SK-N-SH (cell line): ENCODE results near the gene SIDT2.
"Not testable (repeated sequence)": the region's sequence is repeated elsewhere in the genome, so short reads cannot be mapped to it uniquely, and the experiment has no call there.

Source experiments
- JUND ChIP-seq: IDR thresholded peaks from 2 replicates; pipeline ENCODE4 v1.4.0; 2012
- NFIC ChIP-seq: IDR thresholded peaks from 2 replicates; pipeline ENCODE4 v1.4.0; 2012; ENCODE audit warnings: borderline replicate concordance
- POLR2AphosphoS5 ChIP-seq: IDR thresholded peaks from 2 replicates; pipeline ENCODE4 v1.6.1; 2012; ENCODE audit warnings: low read depth, low read length
- TF ChIP-seq, protein P1 (sequence below): fragments of 200-600 bp; sonication (generic); IDR thresholded peaks from 2 replicates; pipeline ENCODE4 v1.6.1; 2017; ENCODE audit warnings: antibody characterized with exemption, mild to moderate bottlenecking, moderate library complexity
- TF ChIP-seq, protein P2 (sequence below): IDR thresholded peaks from 2 replicates; pipeline ENCODE4; 2012
- TF ChIP-seq, protein P3 (sequence below): IDR thresholded peaks from 2 replicates; pipeline ENCODE4 v1.6.1; 2012; ENCODE audit warnings: mild to moderate bottlenecking, low read depth, low read length, moderate library complexity

DNA sequence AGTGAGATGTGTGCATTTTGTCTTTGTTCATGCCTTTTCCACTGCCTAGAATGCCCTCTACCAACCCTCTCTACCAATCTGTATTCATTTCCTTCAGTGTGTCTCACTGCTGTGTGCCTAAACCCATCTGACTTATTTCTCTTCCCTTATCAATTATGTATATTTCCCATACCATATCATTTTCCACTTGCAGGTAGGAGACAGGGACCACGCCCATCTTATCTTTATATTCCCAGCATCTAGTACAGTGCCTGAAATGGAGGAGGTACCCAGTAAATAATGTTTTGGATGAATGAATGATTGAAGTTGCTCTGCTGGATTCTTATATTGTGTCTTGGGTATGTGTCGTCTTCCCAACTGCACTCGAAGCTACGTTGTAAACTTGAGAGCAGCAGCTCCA, 43.6 kb upstream of the SIDT2 start:
- TF ChIP-seq, protein P1, sequence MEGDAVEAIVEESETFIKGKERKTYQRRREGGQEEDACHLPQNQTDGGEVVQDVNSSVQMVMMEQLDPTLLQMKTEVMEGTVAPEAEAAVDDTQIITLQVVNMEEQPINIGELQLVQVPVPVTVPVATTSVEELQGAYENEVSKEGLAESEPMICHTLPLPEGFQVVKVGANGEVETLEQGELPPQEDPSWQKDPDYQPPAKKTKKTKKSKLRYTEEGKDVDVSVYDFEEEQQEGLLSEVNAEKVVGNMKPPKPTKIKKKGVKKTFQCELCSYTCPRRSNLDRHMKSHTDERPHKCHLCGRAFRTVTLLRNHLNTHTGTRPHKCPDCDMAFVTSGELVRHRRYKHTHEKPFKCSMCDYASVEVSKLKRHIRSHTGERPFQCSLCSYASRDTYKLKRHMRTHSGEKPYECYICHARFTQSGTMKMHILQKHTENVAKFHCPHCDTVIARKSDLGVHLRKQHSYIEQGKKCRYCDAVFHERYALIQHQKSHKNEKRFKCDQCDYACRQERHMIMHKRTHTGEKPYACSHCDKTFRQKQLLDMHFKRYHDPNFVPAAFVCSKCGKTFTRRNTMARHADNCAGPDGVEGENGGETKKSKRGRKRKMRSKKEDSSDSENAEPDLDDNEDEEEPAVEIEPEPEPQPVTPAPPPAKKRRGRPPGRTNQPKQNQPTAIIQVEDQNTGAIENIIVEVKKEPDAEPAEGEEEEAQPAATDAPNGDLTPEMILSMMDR = not testable (repeated sequence)
- TF ChIP-seq, protein P2, sequence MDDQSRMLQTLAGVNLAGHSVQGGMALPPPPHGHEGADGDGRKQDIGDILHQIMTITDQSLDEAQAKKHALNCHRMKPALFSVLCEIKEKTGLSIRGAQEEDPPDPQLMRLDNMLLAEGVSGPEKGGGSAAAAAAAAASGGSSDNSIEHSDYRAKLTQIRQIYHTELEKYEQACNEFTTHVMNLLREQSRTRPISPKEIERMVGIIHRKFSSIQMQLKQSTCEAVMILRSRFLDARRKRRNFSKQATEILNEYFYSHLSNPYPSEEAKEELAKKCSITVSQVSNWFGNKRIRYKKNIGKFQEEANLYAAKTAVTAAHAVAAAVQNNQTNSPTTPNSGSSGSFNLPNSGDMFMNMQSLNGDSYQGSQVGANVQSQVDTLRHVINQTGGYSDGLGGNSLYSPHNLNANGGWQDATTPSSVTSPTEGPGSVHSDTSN = not testable (repeated sequence)
- TF ChIP-seq NFIC, JUND, POLR2AphosphoS5: not testable (repeated sequence)
- TF ChIP-seq, protein P3, sequence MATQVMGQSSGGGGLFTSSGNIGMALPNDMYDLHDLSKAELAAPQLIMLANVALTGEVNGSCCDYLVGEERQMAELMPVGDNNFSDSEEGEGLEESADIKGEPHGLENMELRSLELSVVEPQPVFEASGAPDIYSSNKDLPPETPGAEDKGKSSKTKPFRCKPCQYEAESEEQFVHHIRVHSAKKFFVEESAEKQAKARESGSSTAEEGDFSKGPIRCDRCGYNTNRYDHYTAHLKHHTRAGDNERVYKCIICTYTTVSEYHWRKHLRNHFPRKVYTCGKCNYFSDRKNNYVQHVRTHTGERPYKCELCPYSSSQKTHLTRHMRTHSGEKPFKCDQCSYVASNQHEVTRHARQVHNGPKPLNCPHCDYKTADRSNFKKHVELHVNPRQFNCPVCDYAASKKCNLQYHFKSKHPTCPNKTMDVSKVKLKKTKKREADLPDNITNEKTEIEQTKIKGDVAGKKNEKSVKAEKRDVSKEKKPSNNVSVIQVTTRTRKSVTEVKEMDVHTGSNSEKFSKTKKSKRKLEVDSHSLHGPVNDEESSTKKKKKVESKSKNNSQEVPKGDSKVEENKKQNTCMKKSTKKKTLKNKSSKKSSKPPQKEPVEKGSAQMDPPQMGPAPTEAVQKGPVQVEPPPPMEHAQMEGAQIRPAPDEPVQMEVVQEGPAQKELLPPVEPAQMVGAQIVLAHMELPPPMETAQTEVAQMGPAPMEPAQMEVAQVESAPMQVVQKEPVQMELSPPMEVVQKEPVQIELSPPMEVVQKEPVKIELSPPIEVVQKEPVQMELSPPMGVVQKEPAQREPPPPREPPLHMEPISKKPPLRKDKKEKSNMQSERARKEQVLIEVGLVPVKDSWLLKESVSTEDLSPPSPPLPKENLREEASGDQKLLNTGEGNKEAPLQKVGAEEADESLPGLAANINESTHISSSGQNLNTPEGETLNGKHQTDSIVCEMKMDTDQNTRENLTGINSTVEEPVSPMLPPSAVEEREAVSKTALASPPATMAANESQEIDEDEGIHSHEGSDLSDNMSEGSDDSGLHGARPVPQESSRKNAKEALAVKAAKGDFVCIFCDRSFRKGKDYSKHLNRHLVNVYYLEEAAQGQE = not testable (repeated sequence)
